Keratinocyte (primary cell): Measurements from ENCODE around the gene DDX49.
"Not testable (repeated sequence)": the region's sequence is repeated elsewhere in the genome, so short reads cannot be mapped to it uniquely, and the experiment has no call there.

Experiments
- CTCF ChIP-seq, 3 experiments: IDR thresholded peaks in 1 of 3; conservative IDR thresholded peaks in 1 of 3; optimal IDR thresholded peaks in 1 of 3; 2 replicates in 2 of 3; 3 replicates in 1 of 3; pipeline versions ENCODE3 to v1.5.1; 2011; ENCODE audit warnings: low read length in 3 of 3, mild to moderate bottlenecking in 3 of 3, moderate library complexity in 2 of 3, control low read depth in 1 of 3, inconsistent platforms in 1 of 3; ENCODE audit not compliant: insufficient read depth in 2 of 3; ENCODE audit errors: extremely low read depth in 1 of 3
- EZH2 ChIP-seq: IDR thresholded peaks from one replicate; pipeline ENCODE4 v1.6.1; 2012; ENCODE audit warnings: inconsistent platforms, mild to moderate bottlenecking, low read length, moderate library complexity

DNA sequence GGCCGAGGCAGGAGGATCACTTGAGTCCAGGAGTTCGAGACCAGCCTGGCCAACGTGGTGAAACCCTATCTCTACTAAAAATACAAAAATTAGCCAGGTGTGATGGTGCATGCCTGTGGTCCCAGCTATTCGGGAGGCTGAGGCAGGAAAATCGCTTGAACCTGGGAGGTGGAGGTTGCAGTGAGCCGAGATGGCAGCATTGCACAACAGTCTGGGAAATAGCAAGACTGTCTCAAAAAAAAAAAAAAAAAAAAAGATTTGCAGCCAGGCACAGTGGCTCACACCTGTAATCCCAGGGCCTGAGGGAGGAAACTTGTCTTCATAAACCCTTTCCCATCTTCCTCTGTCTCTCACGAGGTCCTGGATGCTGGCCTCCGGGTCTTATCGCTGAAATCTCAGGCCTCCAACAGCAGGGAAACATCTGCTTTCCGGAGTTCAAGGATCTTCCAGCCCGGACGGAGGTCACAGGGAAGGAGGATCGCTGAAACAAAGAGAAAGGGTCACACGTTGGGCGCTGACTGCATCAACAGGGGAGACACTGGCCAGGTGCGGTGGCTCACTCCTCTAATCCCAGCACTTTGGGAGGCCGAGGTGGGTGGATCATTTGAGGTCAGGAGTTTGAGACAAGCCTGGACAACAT lies 33.0 kb downstream of the DDX49 start:
- not testable (repeated sequence) for TF ChIP-seq CTCF (optimal IDR thresholded peaks at IDR 0.05 in 1 of 3, IDR thresholded peaks at IDR 0.05 in 1 of 3, conservative IDR thresholded peaks at IDR 0.05 in 1 of 3; ENCODE audit: extremely low read depth in 1 of 3, insufficient read depth in 2 of 3, low read length in 3 of 3); EZH2
